ENCODE data around the gene MTR.

MTR gene

GRCh38 chr1:236913371-236914037 is 118.4 kb downstream of the MTR start:
- DNase-seq, result no peak

GRCh38 chr1:236914375-236914774 is 119.3 kb downstream of the MTR start:
- no peak for DNase-seq

GRCh38 chr1:236916131-236916800 is 121.2 kb downstream of the MTR start:
- no peak for DNase-seq

GRCh38 chr1:236917448-236917847 is 122.4 kb downstream of the MTR start:
- no peak for DNase-seq

GRCh38 chr1:236920286-236920894 is 125.3 kb downstream of the MTR start:
- no peak for DNase-seq

- DNase-seq, result no peak
Observed at GRCh38 chr1:236921610-236922009, 126.5 kb downstream of the MTR start.

GRCh38 chr1:236922190-236922589 is 127.1 kb downstream of the MTR start:
- DNase-seq, result no peak

- DNase-seq, result no peak
Observed at GRCh38 chr1:236925386-236925785, 130.3 kb downstream of the MTR start.

GRCh38 chr1:236930503-236930902 is 135.4 kb downstream of the MTR start:
- no peak for DNase-seq

GRCh38 chr1:236938760-236939159 is 143.7 kb downstream of the MTR start:
- no peak for DNase-seq

- no peak for DNase-seq
Observed at GRCh38 chr1:236942431-236942830, 147.3 kb downstream of the MTR start.

- DNase-seq, result no peak
Observed at GRCh38 chr1:236944556-236944955, 149.5 kb downstream of the MTR start.

GRCh38 chr1:236945002-236945401 is 149.9 kb downstream of the MTR start:
- DNase-seq, result no peak

GRCh38 chr1:236947794-236948193 is 152.7 kb downstream of the MTR start:
- no peak for DNase-seq

GRCh38 chr1:236948381-236948780 is 153.3 kb downstream of the MTR start:
- DNase-seq, result no peak

- DNase-seq, result no peak
Observed at GRCh38 chr1:236948996-236949395, 153.9 kb downstream of the MTR start.

- no peak for DNase-seq
Observed at GRCh38 chr1:236950365-236950764, 155.3 kb downstream of the MTR start.

- no peak for DNase-seq
Observed at GRCh38 chr1:236951672-236952071, 156.6 kb downstream of the MTR start.

GRCh38 chr1:236952246-236953003 is 157.3 kb downstream of the MTR start:
- DNase-seq, result no peak

- no peak for DNase-seq
Observed at GRCh38 chr1:236953151-236953700, 158.1 kb downstream of the MTR start.
